SK-N-MC (cell line): ENCODE results near the gene IGF2R.

ENCODE experiments used
- DNase-seq: peaks from one replicate; pipeline ENCODE4 v3.0.0-alpha.2; 2011; ENCODE audit warnings: low read depth, low spot score
- H3K27ac ChIP-seq: fragments of 200-600 bp; sonication (generic); 2 replicates; pipeline ENCODE4 v1.5.1; 2016; ENCODE audit warnings: mixed run types
- H3K36me3 ChIP-seq: fragments of 200-600 bp; sonication (generic); 2 replicates; pipeline ENCODE4 v1.6.1; 2017; ENCODE audit warnings: antibody characterized with exemption, low read length, mixed read lengths; ENCODE audit not compliant: insufficient read depth
- H3K4me3 ChIP-seq: fragments of 200-600 bp; sonication (generic); 2 replicates; pipeline ENCODE4 v1.5.1; 2016
- H3K9ac ChIP-seq: fragments of 200-600 bp; sonication (generic); 2 replicates; pipeline ENCODE4 v1.8.0; 2017; ENCODE audit warnings: mixed run types, mixed read lengths; ENCODE audit not compliant: insufficient read length
- H3K9me3 ChIP-seq: fragments of 200-600 bp; sonication (generic); 2 replicates; pipeline ENCODE4 v1.6.1; 2017; ENCODE audit warnings: low read depth, mild to moderate bottlenecking, antibody characterized with exemption, low read length, moderate library complexity, mixed read lengths
- EZH2 ChIP-seq: fragments of 200-600 bp; sonication (generic); IDR thresholded peaks from one replicate; pipeline ENCODE4 v1.6.1; 2017; ENCODE audit warnings: antibody characterized with exemption
- FOXP2 ChIP-seq: optimal IDR thresholded peaks from 2 replicates; pipeline ENCODE3; 2011; ENCODE audit warnings: mild to moderate bottlenecking, moderate library complexity; ENCODE audit not compliant: insufficient read depth; ENCODE audit errors: extremely low read length, control extremely low read depth
- POLR2AphosphoS5 ChIP-seq: IDR thresholded peaks from 2 replicates; pipeline ENCODE4 v1.6.1; 2012; ENCODE audit warnings: mild to moderate bottlenecking, low read depth, low read length, borderline replicate concordance

Gene IGF2R

GRCh38 chr6:160093061-160093460, 124.2 kb downstream of the IGF2R start:
- Histone ChIP-seq H3K27ac (no peak overlapping the region), H3K9me3 (no peaks in the 10 kb centered on the region), H3K36me3 (peaks cover 49% of the 10 kb centered on the region), H3K4me3 (no peak overlapping the region), H3K9ac (no peak overlapping the region)
- no peak for DNase-seq
- TF ChIP-seq FOXP2 (no peak), EZH2 (no peak), POLR2AphosphoS5 (no peak)

DNA sequence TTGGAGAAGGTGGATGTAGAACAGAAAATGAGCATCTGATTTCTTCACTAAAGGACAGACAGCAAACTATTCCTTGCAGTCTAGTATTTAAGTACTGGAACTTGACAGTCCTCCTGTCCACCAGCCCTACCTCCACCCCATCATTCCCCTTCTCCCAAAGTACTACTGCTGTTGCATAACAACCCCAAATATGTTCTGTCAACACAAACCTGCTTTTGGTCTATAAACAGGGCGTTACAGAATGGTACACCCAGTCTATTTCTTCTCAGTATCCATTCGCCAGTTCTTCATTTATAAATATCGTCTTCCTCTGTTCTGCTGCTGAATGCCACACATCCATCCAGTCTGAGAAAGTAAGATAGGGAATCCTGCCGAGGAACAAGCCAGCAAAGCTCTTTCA, 125.1 kb downstream of the IGF2R start:
- TF ChIP-seq FOXP2 (no peak), EZH2 (no peak), POLR2AphosphoS5 (no peak)
- Histone ChIP-seq H3K27ac (no peak overlapping the region), H3K36me3 (peaks cover 43% of the 10 kb centered on the region), H3K4me3 (no peak overlapping the region), H3K9me3 (no peaks in the 10 kb centered on the region), H3K9ac (no peak overlapping the region)
- no peak for DNase-seq

DNA sequence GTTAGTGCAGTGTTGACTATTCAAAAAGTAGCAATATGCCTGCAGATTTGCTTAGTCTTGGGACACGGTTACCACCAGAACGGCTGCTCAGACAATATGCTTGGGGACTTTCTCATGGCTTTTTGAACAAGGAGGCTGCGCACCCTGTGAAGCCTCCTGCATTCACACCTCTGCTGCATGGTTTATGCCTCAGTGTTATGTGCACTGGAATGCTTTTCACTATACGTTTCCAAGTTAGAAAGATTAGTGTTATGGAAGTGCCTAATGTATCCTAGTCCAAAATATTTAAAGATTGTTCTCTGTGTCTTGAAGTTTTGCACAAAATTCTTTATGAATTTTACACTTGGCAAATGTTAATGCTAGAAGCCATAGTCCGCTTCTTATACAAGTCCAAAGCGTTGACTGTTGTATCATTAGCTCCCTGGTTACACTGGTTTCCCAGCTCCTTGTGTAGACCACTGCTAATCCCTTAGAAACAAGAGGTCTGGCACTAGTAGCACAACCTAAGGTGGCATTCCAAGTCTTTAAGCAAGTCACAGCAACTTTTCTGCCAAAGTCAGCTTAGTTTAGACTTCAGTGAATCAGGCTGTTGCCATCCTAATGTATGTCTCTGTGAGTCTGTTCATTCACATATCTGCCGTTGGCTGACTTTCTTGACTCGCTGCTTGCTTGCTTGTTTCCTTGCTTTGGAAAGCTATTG, 126.4 kb downstream of the IGF2R start:
- no peak overlapping the region for H3K4me3 ChIP-seq
- no peak overlapping the region for H3K27ac ChIP-seq
- no peak overlapping the region for H3K9ac ChIP-seq
- DNase-seq = no peak
- peaks cover 32% of the 10 kb centered on the region for H3K36me3 ChIP-seq
- TF ChIP-seq EZH2 (no peak), POLR2AphosphoS5 (no peak), FOXP2 (no peak)
- no peaks in the 10 kb centered on the region for H3K9me3 ChIP-seq

- Histone ChIP-seq H3K4me3 (no peak overlapping the region), H3K27ac (peak overlapping the region; percentile 40; the same call in 1 of the 2 replicates), H3K9me3 (no peaks in the 10 kb centered on the region), H3K36me3 (peaks cover 20% of the 10 kb centered on the region), H3K9ac (no peak overlapping the region)
- DNase-seq = no peak
- TF ChIP-seq POLR2AphosphoS5 (no peak), FOXP2 (no peak), EZH2 (no peak)
These were observed 132.7 kb downstream of the IGF2R start for GRCh38 chr6:160101277-160102205.

DNA sequence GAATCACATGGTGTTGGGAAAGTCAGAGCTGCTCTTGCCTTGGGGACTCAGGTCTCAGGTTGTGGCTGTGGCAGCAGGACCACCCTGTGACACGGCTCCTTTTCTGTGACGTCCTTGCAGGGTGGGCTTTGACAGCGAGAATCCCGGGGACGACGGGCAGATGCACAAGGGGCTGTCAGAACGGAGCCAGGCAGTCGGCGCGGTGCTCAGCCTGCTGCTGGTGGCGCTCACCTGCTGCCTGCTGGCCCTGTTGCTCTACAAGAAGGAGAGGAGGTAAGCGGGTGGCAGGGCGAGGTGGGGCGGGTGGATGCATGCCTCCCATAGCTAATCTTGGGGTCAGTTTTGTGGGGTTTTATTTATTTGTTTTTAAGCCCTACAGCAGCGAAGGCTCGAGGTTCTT, 133.5 kb downstream of the IGF2R start:
- no peak overlapping the region for H3K4me3 ChIP-seq
- no peak for DNase-seq
- H3K36me3 ChIP-seq = peaks cover 18% of the 10 kb centered on the region
- no peak overlapping the region for H3K27ac ChIP-seq
- no peaks in the 10 kb centered on the region for H3K9me3 ChIP-seq
- no peak for TF ChIP-seq POLR2AphosphoS5
- no peak for TF ChIP-seq FOXP2
- TF ChIP-seq EZH2 = no peak
- no peak overlapping the region for H3K9ac ChIP-seq

- no peak overlapping the region for H3K9ac ChIP-seq
- TF ChIP-seq EZH2 (no peak), POLR2AphosphoS5 (no peak), FOXP2 (no peak)
- H3K9me3 ChIP-seq = no peaks in the 10 kb centered on the region
- no peak overlapping the region for H3K27ac ChIP-seq
- H3K4me3 ChIP-seq = no peak overlapping the region
- H3K36me3 ChIP-seq = peaks cover 18% of the 10 kb centered on the region
- no peak for DNase-seq
These were observed 134.3 kb downstream of the IGF2R start for GRCh38 chr6:160102956-160103824.

DNA sequence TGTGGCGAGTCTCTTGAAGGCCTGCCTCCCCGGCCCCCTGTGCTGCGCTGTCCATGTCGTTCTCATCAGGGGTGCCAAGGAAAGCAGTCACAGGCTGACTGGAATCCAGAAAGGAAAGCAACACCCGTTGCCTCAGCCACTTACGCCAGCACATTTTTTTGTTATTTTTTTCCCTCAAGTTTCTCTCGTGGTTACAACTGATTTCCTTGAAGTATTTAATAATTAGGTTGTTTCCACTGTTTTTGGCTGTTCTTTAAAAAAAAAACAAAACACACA, 134.9 kb downstream of the IGF2R start:
- Histone ChIP-seq H3K9me3 (no peaks in the 10 kb centered on the region), H3K36me3 (peaks cover 16% of the 10 kb centered on the region), H3K9ac (no peak overlapping the region), H3K4me3 (no peak overlapping the region), H3K27ac (no peak overlapping the region)
- no peak for TF ChIP-seq FOXP2
- TF ChIP-seq EZH2 = no peak
- no peak for TF ChIP-seq POLR2AphosphoS5
- no peak for DNase-seq

DNA sequence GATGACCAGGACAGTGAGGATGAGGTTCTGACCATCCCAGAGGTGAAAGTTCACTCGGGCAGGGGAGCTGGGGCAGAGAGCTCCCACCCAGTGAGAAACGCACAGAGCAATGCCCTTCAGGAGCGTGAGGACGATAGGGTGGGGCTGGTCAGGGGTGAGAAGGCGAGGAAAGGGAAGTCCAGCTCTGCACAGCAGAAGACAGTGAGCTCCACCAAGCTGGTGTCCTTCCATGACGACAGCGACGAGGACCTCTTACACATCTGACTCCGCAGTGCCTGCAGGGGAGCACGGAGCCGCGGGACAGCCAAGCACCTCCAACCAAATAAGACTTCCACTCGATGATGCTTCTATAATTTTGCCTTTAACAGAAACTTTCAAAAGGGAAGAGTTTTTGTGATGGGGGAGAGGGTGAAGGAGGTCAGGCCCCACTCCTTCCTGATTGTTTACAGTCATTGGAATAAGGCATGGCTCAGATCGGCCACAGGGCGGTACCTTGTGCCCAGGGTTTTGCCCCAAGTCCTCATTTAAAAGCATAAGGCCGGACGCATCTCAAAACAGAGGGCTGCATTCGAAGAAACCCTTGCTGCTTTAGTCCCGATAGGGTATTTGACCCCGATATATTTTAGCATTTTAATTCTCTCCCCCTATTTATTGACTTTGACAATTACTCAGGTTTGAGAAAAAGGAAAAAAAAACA, 136.1 kb downstream of the IGF2R start:
- no peak for DNase-seq
- Histone ChIP-seq H3K9me3 (no peaks in the 10 kb centered on the region), H3K36me3 (peaks cover 13% of the 10 kb centered on the region), H3K4me3 (no peak overlapping the region), H3K27ac (no peak overlapping the region), H3K9ac (no peak overlapping the region)
- TF ChIP-seq FOXP2 (no peak), EZH2 (no peak), POLR2AphosphoS5 (no peak)
